Measurements from ENCODE around the gene RPS6KA6.

DNA sequence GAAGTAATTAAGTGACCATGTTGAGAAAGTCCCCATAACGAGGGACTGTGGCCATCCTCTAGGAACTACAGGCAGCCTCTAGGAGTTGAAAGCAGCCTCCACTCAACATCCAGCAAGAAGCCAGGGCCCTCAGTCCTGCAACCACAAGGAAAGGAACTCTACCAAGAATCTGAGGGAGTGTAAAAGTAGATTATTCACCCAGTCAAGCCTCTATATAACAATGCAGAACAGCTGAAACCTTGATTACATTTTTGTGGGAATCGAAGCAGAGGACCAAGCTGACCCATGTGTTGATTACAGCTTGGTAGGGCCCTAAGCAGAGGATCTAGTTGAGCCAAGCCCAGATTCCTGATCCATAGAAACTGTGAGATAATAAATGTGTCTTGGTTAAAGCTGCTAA lies 17.1 kb downstream of the RPS6KA6 start:
- TF ChIP-seq, protein P1, sequence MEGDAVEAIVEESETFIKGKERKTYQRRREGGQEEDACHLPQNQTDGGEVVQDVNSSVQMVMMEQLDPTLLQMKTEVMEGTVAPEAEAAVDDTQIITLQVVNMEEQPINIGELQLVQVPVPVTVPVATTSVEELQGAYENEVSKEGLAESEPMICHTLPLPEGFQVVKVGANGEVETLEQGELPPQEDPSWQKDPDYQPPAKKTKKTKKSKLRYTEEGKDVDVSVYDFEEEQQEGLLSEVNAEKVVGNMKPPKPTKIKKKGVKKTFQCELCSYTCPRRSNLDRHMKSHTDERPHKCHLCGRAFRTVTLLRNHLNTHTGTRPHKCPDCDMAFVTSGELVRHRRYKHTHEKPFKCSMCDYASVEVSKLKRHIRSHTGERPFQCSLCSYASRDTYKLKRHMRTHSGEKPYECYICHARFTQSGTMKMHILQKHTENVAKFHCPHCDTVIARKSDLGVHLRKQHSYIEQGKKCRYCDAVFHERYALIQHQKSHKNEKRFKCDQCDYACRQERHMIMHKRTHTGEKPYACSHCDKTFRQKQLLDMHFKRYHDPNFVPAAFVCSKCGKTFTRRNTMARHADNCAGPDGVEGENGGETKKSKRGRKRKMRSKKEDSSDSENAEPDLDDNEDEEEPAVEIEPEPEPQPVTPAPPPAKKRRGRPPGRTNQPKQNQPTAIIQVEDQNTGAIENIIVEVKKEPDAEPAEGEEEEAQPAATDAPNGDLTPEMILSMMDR (IDR thresholded peaks at IDR 0.05), result no peak
- no peak for TF ChIP-seq POLR2A (IDR thresholded peaks at IDR 0.05)

All from transverse colon (tissue), 3 donors.